HL-60 (cell line): Measurements from ENCODE around the gene KRT20.

Source experiments
- DNase-seq, 2 experiments: peaks; one replicate each; pipeline ENCODE4 v3.0.0-alpha.2; 2010 to 2020; ENCODE audit warnings: low read depth in 1 of 2, low spot score in 1 of 2
- H3K27ac ChIP-seq: fragments of 250-450 bp; sonication (Bioruptor Pico); replicated peaks from 2 replicates; pipeline ENCODE4 v1.5.1; 2020; ENCODE audit warnings: mild to moderate bottlenecking, moderate library complexity
- H3K27me3 ChIP-seq: fragments of 250-450 bp; sonication (Bioruptor Pico); 2 replicates; pipeline ENCODE4 v1.5.1; 2021; ENCODE audit warnings: mild to moderate bottlenecking, moderate library complexity; ENCODE audit not compliant: insufficient read depth, poor library complexity, severe bottlenecking
- H3K4me3 ChIP-seq: replicated peaks from 2 replicates; pipeline ENCODE4 v1.5.1; 2011; ENCODE audit warnings: mild to moderate bottlenecking, control low read depth, low read length; ENCODE audit not compliant: insufficient read depth
- CTCF ChIP-seq: IDR thresholded peaks from one replicate; pipeline ENCODE4 v1.5.1; 2011; ENCODE audit warnings: low read length, control low read depth, inconsistent platforms; ENCODE audit not compliant: insufficient read depth
- GABPA ChIP-seq: IDR thresholded peaks from 2 replicates; pipeline ENCODE4 v1.6.1; 2012; ENCODE audit warnings: low read depth
- POLR2AphosphoS5 ChIP-seq: IDR thresholded peaks from 2 replicates; pipeline ENCODE4 v1.6.1; 2012; ENCODE audit warnings: low read depth
- REST ChIP-seq: IDR thresholded peaks from 2 replicates; pipeline ENCODE4 v1.6.1; 2012; ENCODE audit warnings: low read depth; ENCODE audit not compliant: insufficient replicate concordance
- SPI1 ChIP-seq: IDR thresholded peaks from 2 replicates; pipeline ENCODE4 v1.6.1; 2012; ENCODE audit warnings: low read depth, mild to moderate bottlenecking, borderline replicate concordance

Gene KRT20

GRCh38 chr17:40857535-40857934, 27.5 kb downstream of the KRT20 start:
- Histone ChIP-seq H3K27me3 (peaks cover 15% of the 10 kb centered on the region), H3K27ac (no peak overlapping the region), H3K4me3 (no peak overlapping the region)
- no peak for TF ChIP-seq REST
- no peak for TF ChIP-seq POLR2AphosphoS5
- TF ChIP-seq CTCF, result no peak
- TF ChIP-seq GABPA, result no peak
- no peak for TF ChIP-seq SPI1
- no peak for DNase-seq

GRCh38 chr17:40854175-40854814, 30.7 kb downstream of the KRT20 start:
- Histone ChIP-seq H3K27me3 (peaks cover 19% of the 10 kb centered on the region), H3K4me3 (no peak overlapping the region), H3K27ac (no peak overlapping the region)
- TF ChIP-seq POLR2AphosphoS5, result no peak
- TF ChIP-seq GABPA, result no peak
- TF ChIP-seq CTCF, result no peak
- no peak for TF ChIP-seq SPI1
- no peak for TF ChIP-seq REST
- no peak for DNase-seq

GRCh38 chr17:40852364-40852763, 32.7 kb downstream of the KRT20 start:
- Histone ChIP-seq H3K27ac (no peak overlapping the region), H3K27me3 (peaks cover 19% of the 10 kb centered on the region), H3K4me3 (no peak overlapping the region)
- DNase-seq, result no peak
- no peak for TF ChIP-seq REST
- TF ChIP-seq GABPA, result no peak
- TF ChIP-seq CTCF, result no peak
- no peak for TF ChIP-seq SPI1
- TF ChIP-seq POLR2AphosphoS5, result no peak
